ENCODE measurements around the gene ZNF346. TPM values are rescaled to one million over a fixed set of nuclear protein-coding genes. Genes with fewer than 3 reads are reported as not detected.
A peak's percentile ranks its signal among the peaks of the same experiment; 100 is the strongest.
"Not testable (repeated sequence)": the region's sequence is repeated elsewhere in the genome, so short reads cannot be mapped to it uniquely, and the experiment has no call there.

The ZNF346 gene, protein sequence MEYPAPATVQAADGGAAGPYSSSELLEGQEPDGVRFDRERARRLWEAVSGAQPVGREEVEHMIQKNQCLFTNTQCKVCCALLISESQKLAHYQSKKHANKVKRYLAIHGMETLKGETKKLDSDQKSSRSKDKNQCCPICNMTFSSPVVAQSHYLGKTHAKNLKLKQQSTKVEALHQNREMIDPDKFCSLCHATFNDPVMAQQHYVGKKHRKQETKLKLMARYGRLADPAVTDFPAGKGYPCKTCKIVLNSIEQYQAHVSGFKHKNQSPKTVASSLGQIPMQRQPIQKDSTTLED
- 10 to 100 TPM; 14.9 to 18.4 TPM for total RNA-seq
- 22.2 to 35.8 reads per million in 2 donors for total RNA-seq

GRCh38 chr5:177022386-177023302 is at the start of gene ZNF346:
TSS of gene ZNF346 (plus strand) at chr5:177022696. CDS start at chr5:177022739, 43 bp downstream.
- ATAC-seq, result peak; percentile 98

GRCh38 chr5:176979669-176980068 is 42.8 kb upstream of the ZNF346 start:
- H3K4me3 Mint-ChIP-seq, result no peak overlapping the region
- ATAC-seq, result no peak
- H3K27ac Mint-ChIP-seq, result peak overlapping the region; percentile 16
- H3K4me1 Mint-ChIP-seq, result peaks cover 11% of the 10 kb centered on the region
- H3K9me3 ChIP-seq (ENCODE audit: control insufficient read depth, low read length, poor library complexity, severe bottlenecking), result no peaks in the 10 kb centered on the region
- H3K36me3 Mint-ChIP-seq (ENCODE audit: low read depth), result peaks cover 7% of the 10 kb centered on the region
- no peak for DNase-seq
- H3K27me3 Mint-ChIP-seq, result no peaks in the 10 kb centered on the region

More at GRCh38 chr5:177022386-177023302, at the start of gene ZNF346:
- peak within 1 kb of the TSS; percentile 99 for H3K4me3 Mint-ChIP-seq
- DNase-seq, result peak; percentile 87 to 90 (median 88)
- peaks cover 2% of the 10 kb centered on the region for H3K36me3 Mint-ChIP-seq (ENCODE audit: low read depth)
- peak within 1 kb of the TSS; percentile 96 for H3K27ac Mint-ChIP-seq
- H3K4me1 Mint-ChIP-seq, result peaks cover 39% of the 10 kb centered on the region
- H3K27me3 Mint-ChIP-seq, result no peaks in the 10 kb centered on the region
- H3K9me3 ChIP-seq (ENCODE audit: control insufficient read depth, low read length, poor library complexity, severe bottlenecking), result no peaks in the 10 kb centered on the region

DNA sequence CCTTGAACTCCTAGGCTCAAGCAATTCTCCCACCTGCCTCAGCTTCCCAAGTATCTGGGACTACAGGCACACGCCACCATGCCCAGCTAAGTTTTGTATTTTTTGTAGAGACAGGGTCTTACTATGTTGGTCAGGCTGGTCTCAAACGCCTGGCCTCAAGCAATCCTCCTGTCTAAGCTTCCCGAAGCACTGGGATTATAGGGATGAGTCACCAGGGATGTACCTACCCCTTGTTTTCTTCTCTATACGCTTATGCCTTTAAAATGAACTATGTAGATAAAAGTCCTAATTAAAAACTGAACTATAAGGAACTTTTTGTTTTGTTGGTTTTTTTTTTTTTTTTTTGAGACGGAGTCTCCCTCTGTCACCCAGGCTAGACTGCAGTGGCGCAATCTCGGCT is 41.7 kb upstream of the ZNF346 start:
- Mint-ChIP-seq H3K4me1 (peaks cover 11% of the 10 kb centered on the region), H3K4me3 (no peak overlapping the region), H3K27me3 (no peaks in the 10 kb centered on the region), H3K27ac (no peak overlapping the region), H3K36me3 (ENCODE audit: low read depth) (peaks cover 7% of the 10 kb centered on the region)
- DNase-seq, result no peak
- no peaks in the 10 kb centered on the region for H3K9me3 ChIP-seq (ENCODE audit: control insufficient read depth, low read length, poor library complexity, severe bottlenecking)
- no peak for ATAC-seq

GRCh38 chr5:176983112-176983511 is 39.4 kb upstream of the ZNF346 start:
- not testable (repeated sequence) for DNase-seq; H3K36me3 Mint-ChIP-seq (ENCODE audit: low read depth); H3K9me3 ChIP-seq (ENCODE audit: control insufficient read depth, low read length, poor library complexity, severe bottlenecking); H3K27me3 Mint-ChIP-seq; H3K4me3 Mint-ChIP-seq; ATAC-seq; H3K27ac Mint-ChIP-seq; H3K4me1 Mint-ChIP-seq

DNA sequence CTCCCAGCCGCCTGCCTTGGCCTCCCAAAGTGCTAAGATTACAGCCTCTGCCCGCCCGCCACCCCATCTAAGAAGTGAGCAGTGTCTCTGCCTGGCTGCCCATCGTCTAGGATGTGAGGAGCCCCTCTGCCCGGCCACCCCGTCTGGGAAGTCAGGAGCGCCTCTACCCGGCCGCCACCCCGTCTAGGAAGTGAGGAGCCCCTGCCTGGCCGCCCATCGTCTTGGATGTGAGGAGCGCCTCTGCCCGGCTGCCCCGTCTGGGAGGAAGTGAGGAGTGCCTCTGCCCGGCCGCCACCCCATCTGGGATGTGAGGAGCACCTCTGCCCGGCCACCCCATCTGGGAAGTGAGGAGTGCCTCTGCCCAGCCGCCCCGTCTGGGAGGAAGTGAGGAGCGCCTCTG is 38.9 kb upstream of the ZNF346 start:
- H3K9me3 ChIP-seq (ENCODE audit: control insufficient read depth, low read length, poor library complexity, severe bottlenecking); DNase-seq; H3K27me3 Mint-ChIP-seq; H3K27ac Mint-ChIP-seq; H3K36me3 Mint-ChIP-seq (ENCODE audit: low read depth); H3K4me3 Mint-ChIP-seq; ATAC-seq: not testable (repeated sequence)
- H3K4me1 Mint-ChIP-seq, result peaks cover 13% of the 10 kb centered on the region

DNA sequence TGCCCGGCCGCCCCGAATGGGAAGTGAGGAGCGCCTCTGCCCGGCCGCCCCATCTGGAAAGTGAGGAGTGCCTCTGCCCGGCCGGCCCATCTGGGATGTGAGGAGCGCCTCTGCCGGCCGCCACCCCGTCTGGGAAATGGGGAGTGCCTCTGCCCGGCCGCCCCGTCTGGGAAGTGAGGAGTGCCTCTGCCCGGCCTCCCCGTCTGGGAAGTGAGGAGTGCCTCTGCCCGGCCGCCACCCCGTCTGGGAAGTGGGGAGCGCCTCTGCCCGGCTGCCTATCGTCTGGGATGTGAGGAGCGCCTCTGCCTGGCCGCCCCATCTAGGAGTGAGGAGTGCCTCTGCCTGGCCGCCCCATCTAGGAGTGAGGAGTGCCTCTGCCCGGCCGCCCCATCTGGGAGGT is 38.3 kb upstream of the ZNF346 start:
- Mint-ChIP-seq H3K4me1 (peaks cover 13% of the 10 kb centered on the region), H3K27ac (peak overlapping the region; percentile 47)
- H3K4me3 Mint-ChIP-seq; H3K36me3 Mint-ChIP-seq (ENCODE audit: low read depth); H3K27me3 Mint-ChIP-seq; DNase-seq; ATAC-seq; H3K9me3 ChIP-seq (ENCODE audit: control insufficient read depth, low read length, poor library complexity, severe bottlenecking): not testable (repeated sequence)

- Mint-ChIP-seq H3K36me3 (ENCODE audit: low read depth) (no peaks in the 10 kb centered on the region), H3K27ac (peak overlapping the region; percentile 66), H3K4me3 (peak overlapping the region; percentile 60), H3K4me1 (peaks cover 13% of the 10 kb centered on the region), H3K27me3 (no peaks in the 10 kb centered on the region)
- ATAC-seq, result peak; percentile 99
- DNase-seq, result peak in 2 of 3 donors; percentile 17 to 18
- no peaks in the 10 kb centered on the region for H3K9me3 ChIP-seq (ENCODE audit: control insufficient read depth, low read length, poor library complexity, severe bottlenecking)
Measured at GRCh38 chr5:176985516-176985915, 37.0 kb upstream of the ZNF346 start.

- ATAC-seq (no peak), DNase-seq (no peak)
- H3K9me3 ChIP-seq (ENCODE audit: control insufficient read depth, low read length, poor library complexity, severe bottlenecking), result no peaks in the 10 kb centered on the region
- no peaks in the 10 kb centered on the region for H3K36me3 Mint-ChIP-seq (ENCODE audit: low read depth)
- no peak overlapping the region for H3K4me3 Mint-ChIP-seq
- peaks cover 13% of the 10 kb centered on the region for H3K4me1 Mint-ChIP-seq
- H3K27ac Mint-ChIP-seq, result peak overlapping the region; percentile 66
- H3K27me3 Mint-ChIP-seq, result no peaks in the 10 kb centered on the region
Measured at GRCh38 chr5:176986280-176986679, 36.2 kb upstream of the ZNF346 start.

GRCh38 chr5:176987583-176987982 is 34.9 kb upstream of the ZNF346 start:
- Mint-ChIP-seq H3K27ac (peak overlapping the region; percentile 66), H3K4me3 (no peak overlapping the region), H3K36me3 (ENCODE audit: low read depth) (no peaks in the 10 kb centered on the region), H3K4me1 (peaks cover 14% of the 10 kb centered on the region), H3K27me3 (no peaks in the 10 kb centered on the region)
- DNase-seq (no peak), ATAC-seq (no peak)
- H3K9me3 ChIP-seq (ENCODE audit: control insufficient read depth, low read length, poor library complexity, severe bottlenecking), result no peaks in the 10 kb centered on the region

DNA sequence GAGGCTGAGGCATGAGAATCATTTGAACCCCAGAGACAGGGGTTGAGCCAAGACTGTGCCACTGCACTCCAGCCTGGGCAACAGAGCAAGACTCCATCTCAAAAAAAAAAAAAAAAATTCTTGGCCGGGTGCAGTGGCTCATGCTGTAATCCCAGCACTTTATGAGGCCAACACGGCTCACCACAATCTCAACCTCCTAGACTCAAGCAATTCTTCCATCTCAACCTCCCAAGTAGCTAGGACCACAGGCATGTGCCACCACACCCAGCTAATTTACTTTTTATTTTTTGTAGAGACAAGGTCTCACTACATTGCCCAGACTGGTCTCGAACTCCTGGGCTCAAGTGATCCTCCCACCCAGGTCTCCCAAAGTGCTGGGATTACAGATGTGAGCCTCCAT is 29.4 kb upstream of the ZNF346 start:
- not testable (repeated sequence) for H3K27me3 Mint-ChIP-seq; H3K4me3 Mint-ChIP-seq; DNase-seq; H3K9me3 ChIP-seq (ENCODE audit: control insufficient read depth, low read length, poor library complexity, severe bottlenecking); ATAC-seq; H3K36me3 Mint-ChIP-seq (ENCODE audit: low read depth)
- Mint-ChIP-seq H3K27ac (peak overlapping the region; percentile 70), H3K4me1 (peaks cover 29% of the 10 kb centered on the region)

GRCh38 chr5:176994460-176995121 is 27.9 kb upstream of the ZNF346 start:
- Mint-ChIP-seq H3K4me1 (peaks cover 27% of the 10 kb centered on the region), H3K27ac (peak overlapping the region; percentile 14), H3K36me3 (ENCODE audit: low read depth) (no peaks in the 10 kb centered on the region), H3K27me3 (no peaks in the 10 kb centered on the region), H3K4me3 (no peak overlapping the region)
- ATAC-seq (peak; percentile 61), DNase-seq (no peak)
- peaks cover 5% of the 10 kb centered on the region for H3K9me3 ChIP-seq (ENCODE audit: control insufficient read depth, low read length, poor library complexity, severe bottlenecking)

GRCh38 chr5:176995122-176995490 is 27.4 kb upstream of the ZNF346 start:
- ATAC-seq, result no peak
- H3K27ac Mint-ChIP-seq, result peak overlapping the region; percentile 14
- no peak for DNase-seq
- peaks cover 25% of the 10 kb centered on the region for H3K4me1 Mint-ChIP-seq
- H3K27me3 Mint-ChIP-seq, result no peaks in the 10 kb centered on the region
- no peak overlapping the region for H3K4me3 Mint-ChIP-seq
- no peaks in the 10 kb centered on the region for H3K36me3 Mint-ChIP-seq (ENCODE audit: low read depth)
- peaks cover 5% of the 10 kb centered on the region for H3K9me3 ChIP-seq (ENCODE audit: control insufficient read depth, low read length, poor library complexity, severe bottlenecking)

Data from T-helper 17 cell (primary cell).